Natural killer cell treated with Interleukin-12 subunit alpha and Interleukin-12 subunit beta and Interleukin-15 and Interleukin-18, amount 100 ng/mL, for 72 hours (primary cell): Measurements from ENCODE around the gene HNRNPC. TPM values are rescaled to one million over a fixed set of nuclear protein-coding genes. Genes with fewer than 3 reads are reported as not detected.
"Not testable (repeated sequence)": the region's sequence is repeated elsewhere in the genome, so short reads cannot be mapped to it uniquely, and the experiment has no call there.

Source experiments
- ATAC-seq, 2 donors: fragments of 150-1000 bp; cut with Tn5 transposase in 1 of 2; sonication (Bioruptor Pico), chemical (Tn5 transposase) in 1 of 2; 2 replicates each; pipeline ENCODE4 v1.10.0; 2021
- DNase-seq: peaks from one replicate; pipeline ENCODE4 v3.0.0; 2022; ENCODE audit warnings: low spot score
- H3K27ac Mint-ChIP-seq, 2 donors: 1 replicate in 1 of 2; 2 replicates in 1 of 2; pipeline ENCODE4 v1.8.0; 2022; ENCODE audit warnings: mixed read lengths in 2 of 2, mild to moderate bottlenecking in 1 of 2, moderate library complexity in 1 of 2
- H3K27me3 Mint-ChIP-seq, 2 donors: 1 replicate in 1 of 2; 2 replicates in 1 of 2; pipeline ENCODE4 v1.8.0; 2022; ENCODE audit warnings: mixed read lengths in 2 of 2
- H3K36me3 Mint-ChIP-seq: one replicate; pipeline ENCODE4 v1.8.0; 2022; ENCODE audit warnings: mixed read lengths
- H3K4me1 Mint-ChIP-seq, 2 donors: 1 replicate in 1 of 2; 2 replicates in 1 of 2; pipeline ENCODE4 v1.8.0; 2022; ENCODE audit warnings: low read depth in 2 of 2, mixed read lengths in 2 of 2, mild to moderate bottlenecking in 1 of 2
- H3K4me3 Mint-ChIP-seq: one replicate; pipeline ENCODE4 v1.8.0; 2022; ENCODE audit warnings: mixed read lengths
- H3K9me3 Mint-ChIP-seq: 2 replicates; pipeline ENCODE4 v1.8.0; 2022; ENCODE audit warnings: mixed read lengths
- total RNA-seq, 2 donors: library from RNA; stranded (reverse); gene quantifications; one replicate each; pipeline ENCODE4 v1.2.3, GENCODE V29; 2022

The HNRNPC gene
- 100 to 1,000 TPM; 834 to 917 TPM for total RNA-seq

GRCh38 chr14:21269252-21270046, at the start of gene HNRNPC:
Gene HNRNPC, minus strand, starts transcription at chr14:21269442. Its CDS starts 35,249 bp downstream, at chr14:21234193.
- DNase-seq (peak; percentile 100), ATAC-seq (peak; percentile 96)
- H3K36me3 Mint-ChIP-seq, result peaks cover 45% of the 10 kb centered on the region
- H3K27ac Mint-ChIP-seq, result peak within 1 kb of the TSS; percentile 97 to 100
- H3K4me1 Mint-ChIP-seq, result peaks cover 29 to 38% of the 10 kb centered on the region in 2 donors
- H3K27me3 Mint-ChIP-seq, result no peaks in the 10 kb centered on the region
- H3K4me3 Mint-ChIP-seq, result peak within 1 kb of the TSS; percentile 93
- no peaks in the 10 kb centered on the region for H3K9me3 Mint-ChIP-seq

DNA sequence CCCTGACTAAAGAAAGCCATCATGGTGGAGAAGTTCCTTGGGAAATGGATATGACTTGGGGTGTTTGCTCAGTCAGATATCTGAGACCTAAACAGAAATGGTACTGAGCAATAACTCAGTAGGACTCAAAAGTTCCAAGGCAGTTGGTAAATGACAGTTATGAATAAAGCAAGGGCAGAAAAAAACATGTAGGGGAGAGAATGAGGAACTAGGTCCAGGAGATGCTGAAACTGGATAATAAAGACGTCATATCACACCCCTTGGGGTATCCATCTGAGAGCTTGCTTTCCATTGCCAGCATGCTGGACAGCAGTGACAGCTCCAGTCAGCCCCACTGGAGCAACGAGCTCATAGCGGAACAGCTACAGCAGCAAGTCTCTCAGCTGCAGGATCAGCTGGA, 48.2 kb upstream of the HNRNPC start:
- no peaks in the 10 kb centered on the region for H3K36me3 Mint-ChIP-seq
- H3K4me1 Mint-ChIP-seq, result peaks cover 3 to 7% of the 10 kb centered on the region in 2 donors
- H3K27me3 Mint-ChIP-seq, result peaks cover 5 to 11% of the 10 kb centered on the region in 2 donors
- DNase-seq, result no peak
- H3K9me3 Mint-ChIP-seq, result no peaks in the 10 kb centered on the region
- no peak overlapping the region for H3K27ac Mint-ChIP-seq
- H3K4me3 Mint-ChIP-seq, result no peak overlapping the region
- no peak for ATAC-seq

- ATAC-seq (no peak), DNase-seq (no peak)
- Mint-ChIP-seq H3K36me3 (no peaks in the 10 kb centered on the region), H3K27me3 (no peaks in the 10 kb centered on the region), H3K27ac (no peak overlapping the region), H3K9me3 (no peaks in the 10 kb centered on the region), H3K4me1 (peaks cover 10% of the 10 kb centered on the region in 2 donors), H3K4me3 (no peak overlapping the region)
Observed at GRCh38 chr14:21313512-21313911, 44.3 kb upstream of the HNRNPC start.

- Mint-ChIP-seq H3K36me3 (no peaks in the 10 kb centered on the region), H3K4me3 (no peak overlapping the region), H3K27me3 (no peaks in the 10 kb centered on the region), H3K4me1 (peaks cover 16 to 17% of the 10 kb centered on the region in 2 donors), H3K27ac (no peak overlapping the region), H3K9me3 (no peaks in the 10 kb centered on the region)
- ATAC-seq, result no peak
- no peak for DNase-seq
Observed at GRCh38 chr14:21311614-21312013, 42.4 kb upstream of the HNRNPC start.

DNA sequence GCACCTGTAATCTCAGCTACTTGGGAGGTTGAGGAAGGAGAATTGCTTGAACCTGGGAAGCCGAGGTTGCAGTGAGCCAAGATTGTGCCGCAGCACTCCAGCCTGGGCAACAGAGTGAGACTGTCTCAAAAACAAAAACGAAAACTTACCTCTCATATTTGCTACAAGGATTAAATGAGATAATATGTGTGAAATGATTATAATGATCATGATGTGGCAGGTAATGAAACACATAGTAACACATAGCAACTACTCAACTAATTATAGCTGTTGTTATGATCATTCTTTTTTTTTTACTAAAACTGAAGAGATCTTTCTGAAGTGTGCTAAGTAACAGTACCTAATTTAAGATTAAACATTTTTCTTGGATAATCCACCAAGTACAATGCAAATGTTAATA, 40.7 kb upstream of the HNRNPC start:
- no peaks in the 10 kb centered on the region for H3K9me3 Mint-ChIP-seq
- DNase-seq, result no peak
- H3K27me3 Mint-ChIP-seq, result no peaks in the 10 kb centered on the region
- no peak for ATAC-seq
- no peak overlapping the region for H3K4me3 Mint-ChIP-seq
- H3K4me1 Mint-ChIP-seq, result peaks cover 16 to 17% of the 10 kb centered on the region in 2 donors
- H3K36me3 Mint-ChIP-seq, result no peaks in the 10 kb centered on the region
- no peak overlapping the region for H3K27ac Mint-ChIP-seq

DNA sequence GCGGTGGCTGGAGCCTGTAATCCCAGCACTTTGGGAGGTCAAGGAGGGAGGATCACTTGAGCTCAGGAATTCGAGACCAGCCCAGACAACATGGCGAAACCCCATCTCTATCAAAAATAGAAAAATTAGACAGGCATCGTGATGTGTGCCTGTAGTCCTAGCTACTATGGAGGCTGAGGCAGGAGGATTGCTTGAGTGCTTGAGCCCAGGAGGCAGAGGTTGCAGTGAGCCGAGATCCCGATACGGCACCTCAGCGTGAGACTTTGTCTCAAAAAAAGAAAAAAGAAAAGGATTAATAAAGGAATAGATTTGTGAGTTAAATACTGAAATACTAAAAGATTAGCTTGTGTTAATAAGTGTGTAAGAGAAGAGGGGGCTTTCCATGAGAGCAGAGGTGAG, 40.0 kb upstream of the HNRNPC start:
- Mint-ChIP-seq H3K27ac (peak overlapping the region; percentile 58 to 79), H3K9me3 (no peaks in the 10 kb centered on the region), H3K36me3 (no peaks in the 10 kb centered on the region), H3K4me1 (peaks cover 16 to 17% of the 10 kb centered on the region in 2 donors), H3K4me3 (peak overlapping the region; percentile 77), H3K27me3 (no peaks in the 10 kb centered on the region)
- DNase-seq (no peak), ATAC-seq (no peak)

GRCh38 chr14:21308479-21309237, 39.4 kb upstream of the HNRNPC start:
- Mint-ChIP-seq H3K27me3 (no peaks in the 10 kb centered on the region), H3K4me3 (peak overlapping the region; percentile 77), H3K27ac (peak overlapping the region; percentile 58 to 79), H3K4me1 (peaks cover 16 to 17% of the 10 kb centered on the region in 2 donors), H3K36me3 (no peaks in the 10 kb centered on the region), H3K9me3 (no peaks in the 10 kb centered on the region)
- DNase-seq, result peak; percentile 85
- ATAC-seq, result peak; percentile 92 to 93

DNA sequence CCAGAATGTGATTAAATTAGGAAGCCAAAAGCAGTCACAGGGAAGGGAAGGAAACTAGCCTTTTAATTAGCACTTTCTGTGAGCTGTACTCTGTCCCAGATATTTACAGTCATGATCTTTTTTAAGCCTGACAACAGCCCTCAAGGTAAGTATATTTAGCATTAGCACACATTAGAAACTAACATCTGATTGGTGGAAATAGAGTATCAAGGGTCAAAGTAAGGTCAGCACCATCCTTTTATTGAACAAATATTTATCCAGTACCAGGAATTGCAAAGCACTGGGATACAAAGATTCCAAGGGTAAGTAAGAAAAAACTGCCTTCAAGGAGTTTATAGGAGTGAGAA, 38.9 kb upstream of the HNRNPC start:
- H3K27ac Mint-ChIP-seq, result peak overlapping the region; percentile 58 to 79
- ATAC-seq (no peak), DNase-seq (no peak)
- peaks cover 16 to 17% of the 10 kb centered on the region in 2 donors for H3K4me1 Mint-ChIP-seq
- no peaks in the 10 kb centered on the region for H3K27me3 Mint-ChIP-seq
- H3K36me3 Mint-ChIP-seq, result no peaks in the 10 kb centered on the region
- no peaks in the 10 kb centered on the region for H3K9me3 Mint-ChIP-seq
- peak overlapping the region; percentile 77 for H3K4me3 Mint-ChIP-seq

GRCh38 chr14:21307637-21308036, 38.4 kb upstream of the HNRNPC start:
- H3K9me3 Mint-ChIP-seq, result no peaks in the 10 kb centered on the region
- DNase-seq (no peak), ATAC-seq (no peak)
- H3K27me3 Mint-ChIP-seq, result no peaks in the 10 kb centered on the region
- H3K36me3 Mint-ChIP-seq, result no peaks in the 10 kb centered on the region
- H3K27ac Mint-ChIP-seq, result no peak overlapping the region
- peak overlapping the region; percentile 77 for H3K4me3 Mint-ChIP-seq
- H3K4me1 Mint-ChIP-seq, result peaks cover 16 to 17% of the 10 kb centered on the region in 2 donors

DNA sequence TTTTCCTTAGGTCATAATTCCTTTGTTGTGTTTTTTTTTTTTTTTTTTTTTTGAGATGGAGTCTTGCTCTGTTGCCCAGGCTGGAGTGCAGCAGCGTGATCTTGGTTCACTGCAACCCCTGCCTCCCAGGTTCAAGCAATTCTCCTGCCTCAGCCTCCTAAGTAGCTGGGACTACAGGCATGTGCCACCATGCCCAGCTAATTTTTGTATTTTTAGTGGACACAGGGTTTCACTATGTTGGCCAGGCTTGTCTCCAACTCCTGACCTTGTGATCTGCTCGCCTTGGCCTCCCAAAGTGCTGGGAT, 33.5 kb upstream of the HNRNPC start:
- not testable (repeated sequence) for H3K9me3 Mint-ChIP-seq, H3K27me3 Mint-ChIP-seq, H3K4me3 Mint-ChIP-seq

GRCh38 chr14:21302013-21302835, 33.0 kb upstream of the HNRNPC start:
- H3K36me3 Mint-ChIP-seq, result no peaks in the 10 kb centered on the region
- DNase-seq, result no peak
- H3K9me3 Mint-ChIP-seq, result no peaks in the 10 kb centered on the region
- H3K27me3 Mint-ChIP-seq, result peaks cover 7% of the 10 kb centered on the region in 2 donors
- ATAC-seq, result no peak
- H3K4me1 Mint-ChIP-seq, result no peaks in the 10 kb centered on the region
- no peak overlapping the region for H3K4me3 Mint-ChIP-seq
- no peak overlapping the region for H3K27ac Mint-ChIP-seq

More for the DNA sequence above, 33.5 kb upstream of the HNRNPC start:
- H3K4me1 Mint-ChIP-seq, H3K27ac Mint-ChIP-seq, ATAC-seq, DNase-seq, H3K36me3 Mint-ChIP-seq: not testable (repeated sequence)

- no peaks in the 10 kb centered on the region for H3K9me3 Mint-ChIP-seq
- DNase-seq (no peak), ATAC-seq (peak; percentile 49 to 65)
- peaks cover 7% of the 10 kb centered on the region in 2 donors for H3K27me3 Mint-ChIP-seq
- H3K4me3 Mint-ChIP-seq, result no peak overlapping the region
- no peak overlapping the region for H3K27ac Mint-ChIP-seq
- H3K36me3 Mint-ChIP-seq, result no peaks in the 10 kb centered on the region
- no peaks in the 10 kb centered on the region for H3K4me1 Mint-ChIP-seq
Observed at GRCh38 chr14:21300892-21301291, 31.6 kb upstream of the HNRNPC start.

- Mint-ChIP-seq H3K36me3 (no peaks in the 10 kb centered on the region), H3K27me3 (peaks cover 7% of the 10 kb centered on the region in 2 donors), H3K9me3 (no peaks in the 10 kb centered on the region), H3K4me3 (no peak overlapping the region), H3K27ac (no peak overlapping the region), H3K4me1 (no peaks in the 10 kb centered on the region)
- DNase-seq (no peak), ATAC-seq (no peak)
Observed at GRCh38 chr14:21299562-21300130, 30.4 kb upstream of the HNRNPC start.
